ENCODE measurements around the gene KRTAP4-7.
"Not testable (repeated sequence)": the region's sequence is repeated elsewhere in the genome, so short reads cannot be mapped to it uniquely, and the experiment has no call there.

KRTAP4-7 gene

DNA sequence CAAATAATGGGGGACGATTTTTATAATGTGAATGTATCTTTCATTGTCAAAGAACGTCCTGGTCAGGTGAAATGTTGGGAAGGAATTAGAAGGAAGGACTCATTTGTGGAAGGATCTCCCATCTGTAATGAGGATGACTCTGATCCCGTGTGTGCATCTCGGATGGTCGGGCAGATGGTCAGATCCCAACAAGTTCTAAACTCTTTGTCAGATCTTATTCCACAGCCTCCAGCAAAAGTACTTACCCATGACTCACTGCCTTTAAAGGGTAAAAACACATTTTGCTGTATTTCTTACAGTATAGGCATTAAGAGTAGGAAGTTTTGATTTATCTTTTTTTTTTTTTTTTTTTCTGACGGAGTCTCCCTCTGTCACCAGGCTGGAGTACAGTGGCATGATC, 14.5 kb downstream of the KRTAP4-7 start:
- H3K9ac ChIP-seq (ENCODE audit: low read length), result no peak overlapping the region
- no peak overlapping the region for H3K27ac ChIP-seq (ENCODE audit: low read depth, low read length)
- peaks cover 6% of the 10 kb centered on the region for H3K9me3 ChIP-seq (ENCODE audit: control insufficient read depth, insufficient read depth, low read depth, low read length)
- no peaks in the 10 kb centered on the region for H3K4me1 ChIP-seq (ENCODE audit: control insufficient read depth, insufficient read depth, low read length)
- H3K36me3 ChIP-seq (ENCODE audit: control insufficient read depth, insufficient read depth, low read length), result no peaks in the 10 kb centered on the region
- no peaks in the 10 kb centered on the region for H3K27me3 ChIP-seq (ENCODE audit: control insufficient read depth, insufficient read depth, low read length)
- no peak overlapping the region for H3K4me3 ChIP-seq (ENCODE audit: low read depth, low read length)

DNA sequence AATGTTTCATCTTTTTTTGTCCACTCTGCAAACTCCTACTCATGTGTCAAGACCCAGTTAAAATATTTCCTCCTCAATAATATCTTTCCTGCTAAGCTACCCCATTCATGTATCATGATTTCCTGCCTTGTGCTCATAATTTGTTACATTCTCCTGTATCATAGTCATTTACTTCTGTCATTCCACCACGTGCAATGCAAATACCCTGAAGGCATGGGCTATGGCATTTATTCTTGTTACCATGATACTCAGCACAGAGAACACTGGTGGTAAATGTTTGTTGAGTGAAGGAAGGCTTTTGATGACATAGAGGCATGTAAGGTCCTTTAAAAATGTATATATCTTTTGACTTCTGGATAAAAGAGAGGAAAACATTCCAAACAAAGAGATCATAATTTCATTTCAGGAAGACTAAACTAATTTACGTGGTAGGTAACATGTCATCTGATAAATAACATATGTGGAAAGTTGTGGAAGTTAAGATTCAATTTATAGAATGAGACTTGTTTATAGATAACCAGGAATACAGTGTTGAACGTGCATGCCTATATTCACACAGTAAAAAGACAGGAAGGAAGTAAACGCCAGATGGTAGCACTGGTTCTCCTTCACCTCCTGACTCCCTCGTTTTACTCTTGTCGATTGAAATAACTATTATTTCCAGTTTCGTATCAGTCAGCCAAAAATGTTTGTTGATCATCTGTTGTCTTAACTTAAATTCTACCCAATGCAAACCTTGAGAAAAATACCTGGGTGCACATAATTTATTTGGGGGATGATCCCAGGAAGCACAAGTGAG, 15.9 kb downstream of the KRTAP4-7 start:
- not testable (repeated sequence) for H3K9ac ChIP-seq (ENCODE audit: low read length); H3K27me3 ChIP-seq (ENCODE audit: control insufficient read depth, insufficient read depth, low read length); H3K27ac ChIP-seq (ENCODE audit: low read depth, low read length); H3K9me3 ChIP-seq (ENCODE audit: control insufficient read depth, insufficient read depth, low read depth, low read length); H3K4me1 ChIP-seq (ENCODE audit: control insufficient read depth, insufficient read depth, low read length); H3K36me3 ChIP-seq (ENCODE audit: control insufficient read depth, insufficient read depth, low read length); H3K4me3 ChIP-seq (ENCODE audit: low read depth, low read length)

DNA sequence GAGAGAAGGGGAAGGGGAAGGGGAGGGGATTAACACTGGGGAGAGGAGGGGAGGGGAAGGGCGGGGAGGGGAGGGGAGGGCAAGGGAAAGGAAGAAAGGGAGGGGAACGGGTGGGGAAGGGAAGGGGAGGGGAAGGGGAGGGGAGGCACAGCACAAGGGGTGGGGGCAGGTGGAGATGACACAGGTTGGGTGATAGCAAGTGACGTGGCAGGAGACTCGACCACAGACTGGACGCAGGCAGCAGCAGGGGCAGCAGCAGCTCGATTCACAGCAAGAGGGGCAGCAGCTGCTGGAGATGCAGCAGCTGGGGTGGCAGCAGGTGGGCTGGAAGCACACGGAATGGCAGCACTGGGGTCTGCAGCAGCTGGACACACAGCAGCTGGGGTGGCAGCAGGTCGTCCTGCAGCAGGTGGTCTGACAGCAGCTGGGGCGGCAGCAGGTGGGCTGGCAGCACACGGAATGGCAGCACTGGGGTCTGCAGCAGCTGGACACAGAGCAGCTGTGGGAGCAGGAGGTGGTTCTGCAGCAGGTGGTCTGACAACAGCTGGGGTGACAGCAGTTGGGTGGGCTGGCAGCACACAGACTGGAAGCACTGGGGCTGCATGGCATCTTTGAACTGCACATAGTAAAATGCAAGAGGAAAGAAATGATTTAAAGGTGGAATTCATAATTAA, 17.8 kb downstream of the KRTAP4-7 start, which contains the start of gene KRTAP4-16:
TSS of gene KRTAP4-16 (minus strand) at position 624 of the 674 bp plus-strand sequence. CDS start at position 624, 0 bp downstream.
- H3K27ac ChIP-seq (ENCODE audit: low read depth, low read length), result no peak within 1 kb of the TSS
- no peaks in the 10 kb centered on the region for H3K27me3 ChIP-seq (ENCODE audit: control insufficient read depth, insufficient read depth, low read length)
- H3K9me3 ChIP-seq (ENCODE audit: control insufficient read depth, insufficient read depth, low read depth, low read length), result no peaks in the 10 kb centered on the region
- no peak within 1 kb of the TSS for H3K4me3 ChIP-seq (ENCODE audit: low read depth, low read length)
- H3K36me3 ChIP-seq (ENCODE audit: control insufficient read depth, insufficient read depth, low read length), result no peaks in the 10 kb centered on the region
- H3K4me1 ChIP-seq (ENCODE audit: control insufficient read depth, insufficient read depth, low read length), result no peaks in the 10 kb centered on the region; the same call in 1 of the 2 replicates
- no peak within 1 kb of the TSS for H3K9ac ChIP-seq (ENCODE audit: low read length)

DNA sequence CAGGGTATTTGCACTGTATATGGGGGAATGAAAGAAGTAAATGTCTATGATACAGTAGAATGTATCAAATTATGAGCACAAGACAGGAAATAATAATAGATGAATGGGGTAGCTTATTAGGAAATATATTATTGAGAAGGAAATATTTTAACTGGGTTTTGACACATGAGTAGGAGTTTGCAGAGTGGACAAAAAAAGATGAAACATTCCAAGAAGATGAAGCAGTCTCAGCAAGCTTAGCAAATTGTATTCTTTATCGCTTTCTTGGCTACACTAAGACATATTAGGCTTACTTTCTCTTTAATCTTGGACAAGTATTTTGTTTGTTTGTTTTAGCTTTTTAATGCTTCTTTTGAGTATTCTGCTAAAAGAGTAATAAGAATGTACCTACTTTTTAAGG, 19.9 kb downstream of the KRTAP4-7 start:
- H3K27ac ChIP-seq (ENCODE audit: low read depth, low read length), result no peak overlapping the region
- H3K9ac ChIP-seq (ENCODE audit: low read length), result no peak overlapping the region
- H3K9me3 ChIP-seq (ENCODE audit: control insufficient read depth, insufficient read depth, low read depth, low read length), result no peaks in the 10 kb centered on the region
- no peaks in the 10 kb centered on the region for H3K27me3 ChIP-seq (ENCODE audit: control insufficient read depth, insufficient read depth, low read length)
- H3K4me3 ChIP-seq (ENCODE audit: low read depth, low read length), result no peak overlapping the region
- peaks cover 8% of the 10 kb centered on the region; the same call in 1 of the 2 replicates for H3K4me1 ChIP-seq (ENCODE audit: control insufficient read depth, insufficient read depth, low read length)
- H3K36me3 ChIP-seq (ENCODE audit: control insufficient read depth, insufficient read depth, low read length), result no peaks in the 10 kb centered on the region

DNA sequence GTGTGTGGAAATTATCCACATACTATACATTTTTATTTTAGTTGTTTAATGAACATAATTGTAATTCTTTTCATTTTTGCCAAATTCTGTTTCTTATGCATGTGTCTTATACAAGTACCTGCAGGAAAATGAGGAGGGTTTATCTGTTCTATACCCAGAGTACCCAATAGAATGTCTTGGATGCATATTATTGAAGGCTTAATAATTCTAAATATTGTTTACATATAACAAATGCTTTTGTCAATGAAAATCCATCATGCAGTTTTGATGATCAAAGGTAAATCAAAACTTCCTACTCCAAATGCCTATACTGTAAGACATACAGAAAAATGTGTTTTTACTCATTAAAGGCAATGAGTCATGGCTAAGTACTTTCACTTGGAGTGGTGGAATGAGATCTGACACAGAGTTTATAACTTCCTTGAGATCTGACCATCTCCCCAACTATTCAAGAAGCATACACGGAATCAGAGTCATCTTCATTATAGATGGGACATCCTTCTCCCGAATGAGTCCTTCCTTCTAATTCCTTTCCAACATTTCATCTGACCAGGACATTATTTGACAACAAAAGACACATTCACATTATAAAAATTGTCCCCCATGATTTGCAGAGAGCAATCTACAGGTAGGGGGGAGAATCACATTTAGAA, 20.6 kb downstream of the KRTAP4-7 start:
- not testable (repeated sequence) for H3K9ac ChIP-seq (ENCODE audit: low read length); H3K9me3 ChIP-seq (ENCODE audit: control insufficient read depth, insufficient read depth, low read depth, low read length); H3K4me3 ChIP-seq (ENCODE audit: low read depth, low read length); H3K27me3 ChIP-seq (ENCODE audit: control insufficient read depth, insufficient read depth, low read length); H3K4me1 ChIP-seq (ENCODE audit: control insufficient read depth, insufficient read depth, low read length); H3K36me3 ChIP-seq (ENCODE audit: control insufficient read depth, insufficient read depth, low read length); H3K27ac ChIP-seq (ENCODE audit: low read depth, low read length)

DNA sequence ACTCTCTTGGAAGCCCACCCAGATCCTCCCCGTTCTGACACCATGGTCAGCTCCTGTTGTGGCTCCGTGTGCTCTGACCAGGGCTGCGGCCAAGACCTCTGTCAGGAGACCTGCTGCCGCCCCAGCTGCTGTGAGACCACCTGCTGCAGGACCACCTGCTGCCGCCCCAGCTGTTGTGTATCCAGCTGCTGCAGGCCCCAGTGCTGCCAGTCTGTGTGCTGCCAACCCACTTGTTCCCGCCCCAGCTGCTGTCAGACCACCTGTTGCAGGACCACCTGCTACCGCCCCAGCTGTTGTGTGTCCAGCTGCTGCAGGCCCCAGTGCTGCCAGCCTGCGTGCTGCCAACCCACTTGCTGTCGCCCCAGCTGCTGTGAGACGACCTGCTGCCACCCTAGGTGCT, 21.4 kb downstream of the KRTAP4-7 start, which contains the start of gene KRTAP4-9:
TSS of gene KRTAP4-9 (plus strand) at position 43 of the 400 bp plus-strand sequence. CDS start at position 43, 0 bp downstream.
- H3K9me3 ChIP-seq (ENCODE audit: control insufficient read depth, insufficient read depth, low read depth, low read length); H3K4me1 ChIP-seq (ENCODE audit: control insufficient read depth, insufficient read depth, low read length); H3K27ac ChIP-seq (ENCODE audit: low read depth, low read length); H3K36me3 ChIP-seq (ENCODE audit: control insufficient read depth, insufficient read depth, low read length); H3K9ac ChIP-seq (ENCODE audit: low read length); H3K27me3 ChIP-seq (ENCODE audit: control insufficient read depth, insufficient read depth, low read length); H3K4me3 ChIP-seq (ENCODE audit: low read depth, low read length): not testable (repeated sequence)

DNA sequence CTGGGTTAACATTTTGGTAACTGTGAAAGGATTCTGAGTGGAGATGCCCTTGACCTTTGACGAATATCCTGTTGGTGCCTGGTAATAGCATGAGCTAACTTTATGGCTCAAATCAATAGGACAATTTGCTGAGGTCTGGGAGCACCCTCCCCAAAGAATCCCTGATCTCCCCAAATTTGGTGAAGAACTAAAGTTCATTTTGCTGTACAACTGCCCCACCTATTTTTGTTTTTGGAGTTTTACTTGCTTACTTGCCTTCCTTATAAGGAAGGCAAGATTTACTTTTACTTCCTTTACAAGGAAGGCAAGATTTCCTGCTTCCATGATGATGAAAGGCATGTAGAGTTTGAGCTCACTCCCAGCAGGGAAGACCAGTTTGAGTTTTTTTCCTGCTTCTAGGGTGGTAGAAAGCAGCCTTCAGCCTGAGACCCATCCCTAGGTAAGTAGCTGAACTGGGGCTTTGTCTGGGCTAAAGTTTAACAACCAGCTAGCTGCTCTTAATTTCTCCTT, 24.0 kb downstream of the KRTAP4-7 start:
- Histone ChIP-seq H3K9ac (ENCODE audit: low read length) (no peak overlapping the region), H3K4me1 (ENCODE audit: control insufficient read depth, insufficient read depth, low read length) (peaks cover 8% of the 10 kb centered on the region; the same call in 1 of the 2 replicates), H3K4me3 (ENCODE audit: low read depth, low read length) (no peak overlapping the region), H3K27ac (ENCODE audit: low read depth, low read length) (no peak overlapping the region), H3K27me3 (ENCODE audit: control insufficient read depth, insufficient read depth, low read length) (no peaks in the 10 kb centered on the region), H3K36me3 (ENCODE audit: control insufficient read depth, insufficient read depth, low read length) (no peaks in the 10 kb centered on the region), H3K9me3 (ENCODE audit: control insufficient read depth, insufficient read depth, low read depth, low read length) (peaks cover 16% of the 10 kb centered on the region)

GRCh38 chr17:41108728-41109386, 24.9 kb downstream of the KRTAP4-7 start:
- peaks cover 20% of the 10 kb centered on the region for H3K9me3 ChIP-seq (ENCODE audit: control insufficient read depth, insufficient read depth, low read depth, low read length)
- H3K36me3 ChIP-seq (ENCODE audit: control insufficient read depth, insufficient read depth, low read length); H3K27me3 ChIP-seq (ENCODE audit: control insufficient read depth, insufficient read depth, low read length); H3K27ac ChIP-seq (ENCODE audit: low read depth, low read length); H3K4me3 ChIP-seq (ENCODE audit: low read depth, low read length); H3K9ac ChIP-seq (ENCODE audit: low read length); H3K4me1 ChIP-seq (ENCODE audit: control insufficient read depth, insufficient read depth, low read length): not testable (repeated sequence)

DNA sequence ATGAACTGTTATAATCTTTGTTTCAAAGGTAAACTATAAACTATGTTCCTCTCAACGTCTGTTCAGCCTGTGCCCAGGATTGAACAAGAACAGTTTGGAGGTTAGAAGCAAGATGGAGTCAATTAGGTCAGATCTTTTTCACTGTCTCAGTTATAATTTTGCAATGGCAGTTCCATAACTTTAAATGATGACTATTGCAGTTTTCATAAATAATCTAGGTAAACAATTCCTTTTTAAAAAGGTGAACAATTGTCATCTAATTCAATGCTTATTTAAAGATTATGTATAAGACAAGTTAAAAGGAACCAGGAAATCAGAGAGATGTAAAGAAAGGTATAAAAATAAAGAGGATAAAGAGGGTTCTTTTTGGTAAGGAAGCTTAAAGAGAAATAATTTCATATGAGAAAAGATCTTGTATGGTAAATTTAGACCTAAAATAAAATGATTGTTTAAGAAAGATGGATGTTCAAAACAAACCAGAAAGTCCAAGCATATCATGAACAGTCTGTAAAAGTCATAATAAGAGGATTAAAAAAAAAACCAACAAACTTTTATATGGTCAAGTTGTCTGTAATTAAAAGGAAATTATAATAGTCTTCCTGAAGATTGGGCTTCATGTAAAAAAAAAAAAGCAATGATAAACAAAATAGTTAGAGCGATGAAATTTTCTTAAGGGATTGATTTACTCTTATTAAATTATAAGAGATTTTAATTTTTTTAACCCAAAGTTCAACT, 27.4 kb downstream of the KRTAP4-7 start:
- Histone ChIP-seq H3K27ac (ENCODE audit: low read depth, low read length) (no peak overlapping the region), H3K36me3 (ENCODE audit: control insufficient read depth, insufficient read depth, low read length) (no peaks in the 10 kb centered on the region), H3K4me3 (ENCODE audit: low read depth, low read length) (no peak overlapping the region), H3K4me1 (ENCODE audit: control insufficient read depth, insufficient read depth, low read length) (peaks cover 8% of the 10 kb centered on the region; the same call in 1 of the 2 replicates), H3K9me3 (ENCODE audit: control insufficient read depth, insufficient read depth, low read depth, low read length) (peaks cover 27% of the 10 kb centered on the region), H3K9ac (ENCODE audit: low read length) (no peak overlapping the region), H3K27me3 (ENCODE audit: control insufficient read depth, insufficient read depth, low read length) (no peaks in the 10 kb centered on the region)

DNA sequence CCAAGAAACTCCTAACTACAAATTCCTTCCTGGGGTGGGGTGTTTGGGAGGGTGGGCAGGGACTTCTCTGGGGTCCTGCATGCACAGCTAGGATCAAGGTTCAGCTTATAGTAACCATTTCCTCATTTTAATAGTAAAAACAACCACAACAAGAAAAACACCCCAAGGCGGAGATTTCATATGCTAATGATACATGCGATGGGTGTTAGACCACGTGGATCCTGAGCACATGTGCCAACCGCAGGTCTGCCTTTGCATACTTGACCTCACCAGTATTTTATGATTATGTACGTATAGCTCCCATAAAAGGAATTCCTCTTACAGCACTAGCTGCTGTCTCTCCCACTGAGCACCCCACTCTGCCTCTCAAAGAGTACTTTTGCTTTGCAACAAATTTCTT, 32.3 kb downstream of the KRTAP4-7 start:
- Histone ChIP-seq H3K27me3 (ENCODE audit: control insufficient read depth, insufficient read depth, low read length) (no peaks in the 10 kb centered on the region), H3K4me3 (ENCODE audit: low read depth, low read length) (no peak overlapping the region), H3K4me1 (ENCODE audit: control insufficient read depth, insufficient read depth, low read length) (no peaks in the 10 kb centered on the region), H3K36me3 (ENCODE audit: control insufficient read depth, insufficient read depth, low read length) (no peaks in the 10 kb centered on the region), H3K9ac (ENCODE audit: low read length) (no peak overlapping the region), H3K9me3 (ENCODE audit: control insufficient read depth, insufficient read depth, low read depth, low read length) (peaks cover 22% of the 10 kb centered on the region), H3K27ac (ENCODE audit: low read depth, low read length) (no peak overlapping the region)

Measured in HUES6 (cell line).